ENCODE data around the gene PTPRU.
A peak's percentile ranks its signal among the peaks of the same experiment; 100 is the strongest.
"Not testable (repeated sequence)": the region's sequence is repeated elsewhere in the genome, so short reads cannot be mapped to it uniquely, and the experiment has no call there.

PTPRU gene

GRCh38 chr1:29222260-29222659, 14.1 kb upstream of the PTPRU start:
- not testable (repeated sequence) for DNase-seq

DNA sequence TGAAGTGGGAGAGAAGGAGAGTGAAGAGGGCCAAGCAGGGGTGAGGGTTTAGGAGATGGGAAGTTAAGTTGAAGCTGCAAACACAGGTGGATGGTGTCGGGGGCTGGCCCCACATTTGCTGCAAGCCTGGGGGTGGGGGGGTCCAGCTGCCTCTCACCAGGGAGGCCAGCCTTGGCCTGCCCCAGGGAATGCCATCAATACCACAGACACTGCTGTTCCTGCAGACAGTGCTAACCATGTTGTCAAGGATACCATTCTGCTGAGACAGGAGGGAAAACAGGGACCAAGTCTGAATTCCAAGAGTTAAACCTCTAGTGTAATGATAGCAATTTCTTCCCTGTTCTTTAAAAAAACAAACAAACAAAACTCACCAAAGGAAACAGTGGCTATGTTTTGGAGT, 13.6 kb upstream of the PTPRU start:
- no peak for DNase-seq

- no peak for DNase-seq
Measured at GRCh38 chr1:29223521-29223920, 12.8 kb upstream of the PTPRU start.

DNA sequence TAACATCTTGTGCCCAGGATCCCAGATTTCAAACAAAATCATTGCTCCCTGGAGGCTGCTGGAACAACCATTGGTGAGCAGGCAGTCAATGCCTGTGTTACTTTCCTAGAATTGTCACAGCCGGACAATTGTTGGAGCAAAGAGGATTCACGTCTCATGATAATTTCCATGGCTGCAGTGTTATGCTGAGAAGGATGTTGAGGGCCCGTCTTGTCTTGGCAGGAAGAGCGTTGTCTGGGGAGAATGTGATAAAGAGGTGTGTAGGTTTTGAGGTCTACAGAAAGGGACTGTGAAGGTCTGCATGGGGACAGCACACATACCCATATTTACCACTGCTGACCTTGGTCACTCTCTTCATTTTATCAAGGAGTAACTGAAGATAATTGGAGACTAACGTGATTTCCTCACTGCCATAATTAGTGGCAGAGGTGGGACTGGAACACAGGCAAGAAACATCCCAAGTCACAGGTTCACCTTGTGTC, 11.9 kb upstream of the PTPRU start:
- DNase-seq, result no peak

DNA sequence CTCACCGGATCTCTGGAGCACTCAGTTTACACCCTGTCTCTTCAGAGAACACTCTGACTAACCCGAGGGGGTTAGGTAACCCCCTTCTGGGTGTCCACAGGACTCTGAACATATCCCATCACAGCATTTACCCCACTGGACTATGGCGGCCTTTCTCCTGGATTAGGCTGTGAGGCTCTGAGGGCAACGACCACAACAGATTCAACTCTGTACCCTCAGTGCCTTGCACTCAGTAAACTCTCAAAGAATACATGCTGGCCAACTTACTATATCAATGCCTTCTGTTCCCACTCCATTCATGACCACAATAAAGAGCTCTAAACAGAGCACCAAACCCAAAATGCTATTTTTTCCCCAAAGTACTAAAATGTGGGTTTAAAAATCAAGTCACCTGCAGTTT, 11.0 kb upstream of the PTPRU start:
- no peak for DNase-seq

DNA sequence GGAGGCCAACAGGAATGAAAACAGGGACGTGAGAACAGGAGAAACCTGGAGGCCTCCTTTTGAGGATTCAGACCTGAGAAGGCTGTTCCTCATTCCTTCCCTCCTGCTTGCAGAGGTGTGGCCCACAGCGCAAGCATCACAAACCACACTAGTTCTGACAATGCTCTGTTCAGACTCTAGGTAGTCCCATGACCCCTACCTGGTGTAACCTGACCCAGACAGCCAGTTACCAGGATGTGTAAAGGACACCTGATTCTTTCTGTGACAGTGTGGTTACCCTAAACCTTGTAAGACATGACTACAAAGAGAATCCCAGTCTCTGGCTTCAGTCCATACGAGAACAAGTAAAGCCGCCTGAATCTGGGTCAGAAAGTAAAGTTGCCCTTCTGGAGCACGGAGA, 8.8 kb upstream of the PTPRU start:
- DNase-seq, result no peak

DNA sequence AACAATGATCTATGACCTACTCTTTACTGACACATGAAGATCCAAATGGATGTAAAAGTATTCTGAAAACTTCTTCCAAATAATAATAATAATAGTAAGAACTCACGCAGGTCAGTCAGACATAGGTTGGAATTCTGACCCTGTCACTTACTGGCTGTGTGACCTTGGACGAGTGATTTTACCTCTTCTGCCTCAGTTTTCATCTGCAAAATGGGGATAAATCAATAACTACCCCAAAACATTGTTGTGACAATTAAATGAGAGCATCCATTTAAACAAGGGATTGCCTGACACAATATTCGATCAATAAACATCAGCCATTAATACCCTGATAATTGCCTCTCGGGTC, 6.1 kb upstream of the PTPRU start:
- no peak for DNase-seq

DNA sequence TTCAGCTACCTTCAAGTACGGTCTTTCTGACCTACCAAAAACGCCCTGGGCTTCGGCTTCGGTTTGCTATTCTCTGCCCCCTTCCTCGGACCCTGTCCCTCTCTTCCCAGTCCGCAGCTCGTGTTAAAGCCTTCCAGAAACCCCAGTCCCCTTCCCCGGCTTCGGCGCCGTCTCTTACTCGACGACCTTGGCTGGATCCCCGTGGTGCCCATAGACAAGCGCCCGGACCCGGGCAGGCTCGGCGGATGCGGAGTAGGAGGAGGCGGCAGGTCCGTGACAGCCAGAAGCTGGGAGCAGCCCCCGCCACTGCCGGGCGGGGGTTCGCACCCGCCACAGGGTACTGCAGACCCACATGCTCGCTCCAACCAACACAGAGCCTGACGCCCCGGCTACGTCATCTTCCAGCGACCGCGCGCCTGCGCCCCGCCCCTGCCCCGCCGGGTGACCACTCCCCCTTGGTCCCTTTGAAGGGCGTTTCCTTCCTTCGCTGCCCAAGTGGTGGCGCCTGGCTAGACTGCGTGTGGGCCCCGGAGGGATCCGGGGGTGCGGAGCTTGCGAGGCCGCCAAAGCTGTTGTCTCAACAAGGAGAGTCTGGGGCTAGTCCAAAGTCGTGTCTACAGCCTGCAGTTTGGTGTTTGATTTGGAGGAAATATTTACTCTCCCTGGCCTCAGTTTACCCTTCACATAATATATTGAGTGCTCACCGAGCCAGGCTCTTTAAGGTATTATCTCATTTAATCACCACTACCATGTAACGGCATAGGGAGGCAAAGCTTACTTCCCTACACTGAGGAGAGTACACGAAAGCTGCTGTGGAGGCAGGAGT, 5.6 kb upstream of the PTPRU start, which contains the start of gene MECR:
TSS of gene MECR (minus strand) at position 382 of the 826 bp plus-strand sequence. CDS start at position 354, 28 bp downstream.
- DNase-seq, result peak; percentile 90

GRCh38 chr1:29232387-29232786, 3.9 kb upstream of the PTPRU start:
- no peak for DNase-seq

- DNase-seq, result no peak
Measured at GRCh38 chr1:29233693-29234092, 2.6 kb upstream of the PTPRU start.

GRCh38 chr1:29234471-29234870, 1.9 kb upstream of the PTPRU start:
- no peak for DNase-seq

GRCh38 chr1:29234881-29235280, 1.4 kb upstream of the PTPRU start:
- DNase-seq, result not testable (repeated sequence)

GRCh38 chr1:29236712-29237128, 398 bp downstream of the PTPRU start:
- no peak for DNase-seq

DNA sequence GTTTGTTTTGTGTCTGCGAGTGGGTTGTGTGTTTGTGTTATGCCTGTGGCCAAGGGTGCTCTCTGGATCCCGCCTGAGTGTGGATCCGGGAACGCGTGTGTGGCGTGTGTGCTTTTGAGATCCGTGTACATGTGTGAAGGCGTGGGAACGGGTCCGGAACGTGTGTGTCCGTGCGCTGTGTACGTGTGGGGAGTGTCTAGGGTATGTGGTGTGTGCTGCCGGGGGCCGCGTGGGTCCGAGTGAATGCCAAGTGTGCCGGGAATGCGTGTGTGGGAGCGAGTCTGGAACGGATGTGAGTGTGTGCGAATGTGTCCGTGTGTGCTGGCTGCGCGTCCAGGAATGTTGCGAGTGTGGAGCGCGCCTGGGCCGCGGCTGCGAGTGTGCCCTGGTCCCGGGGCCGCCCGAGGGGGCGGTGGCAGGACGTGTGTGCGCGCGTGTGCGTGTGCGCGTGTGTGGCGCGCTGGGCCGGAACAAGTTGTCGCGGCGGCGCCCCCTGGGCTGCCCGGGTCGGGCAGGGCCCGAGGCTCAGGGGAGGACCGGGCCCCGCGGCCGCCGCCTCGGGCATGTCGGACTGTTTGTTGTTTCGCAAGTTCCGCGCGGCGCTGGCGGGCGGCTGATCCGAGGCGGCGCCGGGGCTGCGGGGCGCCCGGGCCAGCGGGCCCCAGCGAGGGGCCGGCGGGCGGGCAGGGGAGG, 953 bp downstream of the PTPRU start:
- DNase-seq, result peak; percentile 52

GRCh38 chr1:29237852-29238619, 1.7 kb downstream of the PTPRU start:
- DNase-seq, result no peak

- no peak for DNase-seq
Measured at GRCh38 chr1:29238620-29239002, 2.3 kb downstream of the PTPRU start.

- DNase-seq, result no peak
Measured at GRCh38 chr1:29239142-29239541, 2.8 kb downstream of the PTPRU start.

DNA sequence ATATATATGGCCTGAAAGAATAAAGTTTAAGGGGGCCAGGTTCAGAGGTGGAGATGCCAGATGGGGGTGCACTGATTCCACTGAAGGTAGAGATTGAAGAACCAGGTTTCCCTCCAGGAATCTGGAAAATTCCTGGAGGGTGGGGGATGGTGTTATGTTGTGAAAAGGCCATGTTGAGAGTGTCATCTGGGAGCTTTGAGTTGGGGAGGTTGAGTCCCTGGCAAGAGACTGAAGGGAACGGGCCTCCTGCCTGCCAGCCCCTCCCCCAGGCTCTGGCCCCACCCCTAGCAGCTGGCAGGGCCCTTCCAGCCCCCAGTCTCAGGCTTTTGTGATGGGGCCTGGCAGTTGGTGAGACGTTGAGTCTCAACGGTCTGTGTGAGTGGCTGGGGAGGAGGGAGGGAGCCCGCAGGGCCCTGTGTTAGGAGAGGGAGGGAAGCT, 4.1 kb downstream of the PTPRU start:
- DNase-seq, result peak; percentile 50

GRCh38 chr1:29240986-29241385, 4.7 kb downstream of the PTPRU start:
- DNase-seq, result no peak

GRCh38 chr1:29243023-29243870, 6.9 kb downstream of the PTPRU start:
- DNase-seq, result peak; percentile 78

DNA sequence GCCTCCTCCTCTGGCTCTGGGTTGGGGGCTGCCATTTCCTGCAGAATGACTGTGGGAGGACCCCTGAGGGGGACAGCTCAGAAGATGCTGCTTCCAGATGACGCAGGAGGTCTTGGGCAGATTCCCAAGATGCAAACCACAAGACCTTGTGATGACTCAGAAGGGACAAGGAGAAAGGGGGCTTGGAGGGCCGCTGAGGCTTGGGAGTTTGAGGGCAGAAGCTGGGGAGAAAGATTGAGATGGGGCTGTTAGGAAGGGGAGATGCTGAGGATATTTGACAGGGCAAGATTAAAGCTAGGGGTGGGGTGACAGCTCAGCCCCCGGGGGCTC, 7.5 kb downstream of the PTPRU start:
- DNase-seq, result peak; percentile 91

DNA sequence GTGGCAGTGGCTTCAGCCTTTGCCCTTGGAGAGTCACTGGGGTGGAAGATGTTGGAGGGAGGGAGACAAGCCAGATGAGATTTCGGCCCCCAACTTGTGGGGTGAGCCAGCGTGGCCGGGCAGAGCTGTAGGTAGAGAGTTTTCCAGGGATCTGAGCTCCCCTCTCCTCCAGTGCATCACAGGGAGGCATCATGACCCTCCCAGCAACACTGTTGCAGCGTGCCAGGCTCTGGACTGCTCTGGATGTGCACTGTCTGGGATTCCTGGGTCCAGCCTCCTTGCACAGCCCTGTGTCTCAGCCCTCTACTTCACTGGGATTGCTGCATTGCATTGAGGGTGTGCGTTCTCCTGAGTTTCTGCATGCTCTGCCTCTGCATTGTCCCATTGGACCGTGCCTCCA, 8.9 kb downstream of the PTPRU start:
- DNase-seq, result no peak
